EL (cell line): ENCODE results near the gene ZNF423.
"Not testable (repeated sequence)": the region's sequence is repeated elsewhere in the genome, so short reads cannot be mapped to it uniquely, and the experiment has no call there.

Experiments
- DNase-seq: peaks from one replicate; pipeline ENCODE4 v3.0.0-alpha.2; 2016

Gene ZNF423

DNA sequence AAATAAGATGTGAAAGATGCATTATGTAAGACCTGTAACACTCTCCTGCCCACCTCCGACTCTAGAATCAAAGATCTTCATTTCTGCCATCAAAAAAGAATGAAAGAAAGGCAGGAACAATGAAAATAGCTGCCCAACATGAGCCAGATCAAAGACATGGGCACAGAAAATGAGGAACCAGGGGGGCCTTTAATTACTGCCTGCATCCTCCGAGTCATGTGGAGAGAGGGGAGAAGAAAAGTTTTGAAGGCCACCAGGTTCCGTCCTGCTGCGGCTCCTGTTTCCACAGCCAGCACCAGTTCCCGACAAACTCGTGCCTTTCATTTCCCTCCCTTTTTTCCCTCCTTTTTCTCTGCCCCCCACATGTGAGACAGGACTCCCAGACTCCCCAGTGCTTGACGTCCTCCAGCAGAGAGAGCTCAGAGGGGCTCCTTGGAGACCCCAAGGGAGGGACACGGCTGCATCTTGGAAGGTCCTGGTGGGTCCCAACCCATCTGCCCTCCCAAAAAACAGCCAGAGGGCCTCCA lies 168.4 kb downstream of the ZNF423 start:
- DNase-seq = no peak

DNA sequence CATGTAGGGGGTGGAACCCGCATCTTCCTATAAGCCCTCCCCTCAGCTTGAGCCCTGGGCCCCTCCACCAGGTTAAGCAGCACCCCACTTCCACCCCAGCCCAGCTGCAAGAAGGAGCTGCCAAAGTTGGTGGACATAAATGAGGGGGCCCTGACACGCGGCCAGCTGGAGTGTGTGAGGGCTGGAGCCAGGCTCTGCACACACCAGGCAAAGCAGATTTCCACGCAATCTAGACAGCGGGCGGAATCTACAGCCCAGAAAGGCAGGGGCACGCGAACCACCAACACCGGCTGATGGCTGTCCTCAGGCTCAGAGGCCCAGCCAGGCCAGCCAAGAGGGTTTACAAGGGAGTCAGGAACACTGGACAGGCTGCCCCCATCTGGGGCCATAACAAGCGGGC lies 171.2 kb downstream of the ZNF423 start:
- DNase-seq = no peak

DNA sequence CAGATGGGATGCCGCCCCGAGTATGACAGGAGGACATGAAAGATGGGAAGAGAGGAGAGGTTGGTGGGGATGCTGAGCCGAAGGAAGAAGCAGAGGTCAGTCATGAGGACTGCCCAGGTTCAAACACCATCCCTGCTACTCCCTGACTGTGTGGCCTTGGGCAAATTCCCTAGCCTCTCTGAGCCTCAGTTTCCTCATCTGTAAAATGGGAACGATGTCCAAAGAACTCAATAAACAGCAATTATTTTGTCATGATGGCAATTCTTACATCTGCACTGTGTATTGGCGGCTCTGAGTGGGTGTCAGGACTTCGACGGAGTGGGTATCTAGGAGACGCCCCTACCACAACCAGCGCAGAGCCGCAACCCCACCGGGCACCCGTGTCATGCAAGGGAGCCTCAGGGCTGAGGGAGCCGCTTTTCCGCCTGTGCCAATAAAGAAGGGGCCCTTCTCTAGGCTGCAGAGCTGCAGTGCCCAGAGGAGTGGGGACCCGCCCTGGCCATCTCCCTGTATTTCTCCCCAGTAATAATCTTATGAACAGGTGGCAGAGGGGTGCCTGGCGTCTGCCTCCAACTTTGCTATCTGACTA lies 173.2 kb downstream of the ZNF423 start:
- no peak for DNase-seq

DNA sequence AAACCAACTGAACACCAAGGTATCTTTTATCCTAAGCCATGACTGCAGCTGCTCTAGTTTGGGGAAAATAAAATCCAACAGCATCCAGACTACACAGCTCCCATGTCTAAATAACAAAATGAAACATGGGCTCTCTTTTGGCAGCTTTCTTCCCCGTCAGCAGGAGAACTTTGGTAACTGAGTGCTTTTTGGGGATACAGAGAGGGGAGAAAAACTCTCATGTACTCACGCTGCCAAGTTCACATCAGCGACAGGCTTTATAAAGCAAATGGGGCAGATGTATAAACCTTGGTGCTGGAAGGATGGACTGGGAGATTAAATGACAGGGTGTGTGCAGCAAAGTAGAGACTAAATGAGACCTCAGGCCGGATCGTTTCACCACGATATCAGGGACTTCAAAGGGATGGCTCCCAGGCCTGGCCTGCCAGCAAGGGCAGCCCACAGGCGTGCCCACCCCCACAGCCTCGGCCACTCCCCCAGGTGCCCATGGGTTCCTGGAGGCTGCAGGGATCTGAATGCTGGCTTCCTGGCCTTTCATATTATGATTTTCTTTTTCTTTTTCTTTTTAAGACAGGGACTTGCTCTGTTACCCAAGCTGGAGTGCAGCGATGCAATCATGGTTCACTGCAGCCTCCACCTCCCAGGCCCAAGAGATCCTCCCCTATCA lies 174.6 kb downstream of the ZNF423 start:
- no peak for DNase-seq

DNA sequence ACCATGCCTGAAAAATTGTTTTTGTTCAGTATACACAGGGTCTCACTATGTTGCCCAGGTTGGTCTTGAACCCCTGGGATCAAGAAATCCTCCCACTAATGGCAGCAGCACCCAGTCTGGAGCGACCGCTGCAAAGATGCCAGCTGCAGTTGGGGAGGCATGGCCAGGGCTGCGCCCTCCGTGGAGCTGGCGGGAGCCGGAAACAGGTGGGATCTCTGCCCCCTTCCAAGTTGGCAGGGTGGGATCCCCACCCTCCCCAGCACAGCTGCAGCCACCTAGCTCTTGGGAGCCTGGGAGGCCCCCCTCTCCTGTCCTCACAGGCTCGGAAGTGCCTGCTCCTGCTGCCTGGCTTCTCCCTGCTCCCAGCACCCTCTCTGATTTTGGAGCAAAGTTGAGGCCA lies 176.8 kb downstream of the ZNF423 start:
- DNase-seq = no peak

DNA sequence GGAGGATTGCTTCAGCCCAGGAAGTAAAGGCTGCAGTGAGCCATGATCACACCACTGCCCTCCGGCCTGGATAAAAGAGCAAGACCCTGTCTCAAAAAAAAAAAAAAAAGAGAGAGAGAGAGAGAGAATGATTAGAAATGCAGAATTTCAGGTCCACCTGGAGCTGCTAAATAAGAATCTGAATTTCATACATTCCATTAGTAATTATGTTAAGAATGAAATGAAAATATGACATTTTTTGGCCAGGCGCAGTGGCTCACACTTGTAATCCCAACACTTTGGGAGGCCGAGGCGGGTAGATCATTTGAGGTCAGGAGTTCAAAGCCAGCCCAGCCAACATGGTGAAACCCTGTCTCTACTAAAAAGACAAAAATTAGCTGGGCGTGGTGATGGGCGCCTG lies 178.3 kb downstream of the ZNF423 start:
- not testable (repeated sequence) for DNase-seq

DNA sequence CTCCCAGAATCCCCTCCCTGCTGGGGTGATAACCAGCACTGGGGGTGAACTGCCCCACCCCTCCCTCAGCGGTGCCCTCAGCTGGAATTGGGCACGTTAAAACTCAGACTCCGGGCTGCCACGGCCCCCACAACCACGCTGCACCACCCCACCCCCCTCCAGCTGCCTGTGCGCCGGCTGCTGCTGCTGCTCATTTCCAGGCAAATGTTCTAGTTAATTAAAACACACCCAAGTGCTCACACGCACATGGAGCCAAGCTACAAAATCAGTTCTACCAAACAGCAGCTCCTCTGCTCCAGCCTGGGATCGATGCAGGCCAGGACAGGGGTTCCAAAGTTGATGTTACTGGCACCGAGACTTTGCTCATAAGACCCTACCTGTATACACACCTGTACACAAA lies 180.5 kb downstream of the ZNF423 start:
- no peak for DNase-seq

DNA sequence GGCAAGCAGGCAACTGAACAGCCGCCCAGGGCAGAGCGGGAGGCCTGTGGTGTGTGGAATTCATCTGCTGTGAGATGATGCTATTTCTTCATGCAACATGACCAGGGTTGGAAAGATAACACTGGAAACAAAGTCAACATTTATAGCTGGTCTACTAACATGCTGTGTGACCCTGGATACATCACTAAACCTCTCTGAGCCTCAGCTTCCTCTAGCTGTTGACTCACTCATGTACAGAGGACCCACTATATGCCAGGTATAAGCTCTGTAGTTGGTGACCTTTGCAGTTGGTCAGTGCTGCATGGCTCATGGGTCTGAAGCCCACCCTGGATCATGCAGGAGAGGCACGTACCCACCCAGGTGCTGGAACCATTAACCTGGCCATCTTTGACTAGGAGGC lies 180.9 kb downstream of the ZNF423 start:
- no peak for DNase-seq

DNA sequence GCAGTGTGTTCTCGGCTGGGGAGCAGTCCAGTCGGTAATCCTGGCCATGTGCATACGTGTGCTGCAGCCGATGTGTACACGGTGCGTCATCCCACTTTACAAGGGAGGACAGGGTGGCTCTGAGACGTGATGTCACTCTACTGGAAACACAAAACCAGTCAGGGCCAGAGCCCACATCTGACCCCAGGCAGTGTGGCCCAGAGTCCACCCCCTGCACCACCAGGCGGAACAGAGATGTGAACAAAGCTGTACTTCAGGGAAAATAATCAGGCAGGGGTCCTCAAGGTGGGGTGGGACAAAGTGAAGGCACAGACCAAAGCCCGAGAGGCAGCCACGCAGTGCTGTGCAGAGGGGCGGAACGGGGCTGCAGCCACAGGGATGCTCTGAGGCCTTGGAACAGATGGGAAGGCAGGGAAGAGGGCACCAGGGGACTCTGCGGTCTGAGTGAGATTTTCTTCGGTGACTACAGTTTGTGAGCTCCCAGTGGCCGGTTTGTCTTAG lies 181.5 kb downstream of the ZNF423 start:
- peak; percentile 26 for DNase-seq

DNA sequence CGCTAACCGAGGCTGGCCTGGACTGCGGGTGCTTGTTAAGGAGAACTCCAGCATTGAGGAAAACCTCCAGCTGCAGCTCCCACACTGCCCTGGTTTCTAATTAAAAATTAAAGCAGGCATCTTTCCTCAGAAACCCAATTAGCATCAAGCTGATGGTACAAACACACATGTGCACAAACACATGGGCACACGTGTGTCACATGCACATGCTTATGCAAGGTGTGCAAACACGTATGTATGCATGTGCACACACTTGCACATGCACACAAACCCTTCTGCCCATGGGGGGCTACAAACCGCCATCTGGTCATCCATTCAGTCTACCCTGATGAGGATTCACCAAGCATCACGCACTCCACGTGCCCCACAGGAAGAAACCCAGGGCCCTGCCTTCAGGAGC lies 182.5 kb downstream of the ZNF423 start:
- DNase-seq = no peak

DNA sequence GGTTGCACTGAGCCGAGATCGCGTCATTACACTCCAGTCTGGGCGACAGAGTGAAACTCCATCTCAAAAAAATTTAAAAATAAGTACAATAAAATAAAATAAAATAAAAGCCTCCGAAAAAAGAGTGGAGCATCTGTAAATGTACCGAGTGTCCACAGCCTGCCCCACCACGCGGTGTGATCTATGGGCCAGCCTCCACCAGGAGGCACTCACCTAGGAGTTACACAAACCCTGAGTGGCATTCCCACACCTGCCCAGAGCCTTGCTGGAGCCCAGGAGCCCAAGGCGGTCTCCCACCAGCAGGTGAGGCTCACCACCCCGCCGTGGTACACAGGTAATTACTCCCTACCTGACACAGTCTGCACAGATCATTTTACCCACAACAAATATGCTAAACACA lies 183.2 kb downstream of the ZNF423 start:
- no peak for DNase-seq

DNA sequence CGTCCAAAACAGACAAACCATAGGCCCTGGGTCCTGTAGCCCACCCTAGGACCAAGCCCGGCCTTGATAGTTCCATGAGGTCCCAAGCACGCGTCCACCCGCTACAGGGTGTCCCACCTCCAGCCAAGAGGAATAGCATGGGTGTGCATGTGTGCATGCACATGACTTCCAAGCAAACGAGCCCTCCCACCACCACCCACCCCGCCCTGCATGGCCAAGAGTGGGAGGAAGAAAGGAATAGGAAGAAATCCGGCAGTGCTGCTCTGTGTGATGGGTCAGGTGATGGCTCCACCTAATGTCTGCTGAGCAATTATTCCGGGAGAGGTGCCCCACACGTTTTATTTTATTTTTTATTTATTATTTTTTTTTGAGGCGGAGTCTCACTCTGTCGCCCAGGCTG lies 184.6 kb downstream of the ZNF423 start:
- no peak for DNase-seq

DNA sequence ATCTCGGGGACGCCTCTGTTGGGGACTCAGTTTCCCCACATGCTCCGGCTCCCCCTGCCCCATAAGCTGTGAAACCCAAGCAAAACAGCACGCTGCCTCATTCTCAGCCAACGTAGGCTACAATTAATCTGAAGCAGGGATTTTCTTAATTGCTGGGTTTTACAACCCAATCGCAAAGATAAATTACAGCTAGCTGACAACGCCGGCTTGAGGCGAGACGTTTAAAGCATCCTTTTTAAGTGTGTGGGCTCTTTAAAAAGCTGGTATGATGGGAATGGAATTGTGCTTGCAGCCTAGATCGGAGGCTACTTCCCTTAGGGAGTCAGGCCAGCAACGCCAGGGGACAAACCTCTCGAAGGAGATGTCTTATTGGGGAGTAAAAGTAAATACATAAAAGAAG lies 185.3 kb downstream of the ZNF423 start:
- no peak for DNase-seq

DNA sequence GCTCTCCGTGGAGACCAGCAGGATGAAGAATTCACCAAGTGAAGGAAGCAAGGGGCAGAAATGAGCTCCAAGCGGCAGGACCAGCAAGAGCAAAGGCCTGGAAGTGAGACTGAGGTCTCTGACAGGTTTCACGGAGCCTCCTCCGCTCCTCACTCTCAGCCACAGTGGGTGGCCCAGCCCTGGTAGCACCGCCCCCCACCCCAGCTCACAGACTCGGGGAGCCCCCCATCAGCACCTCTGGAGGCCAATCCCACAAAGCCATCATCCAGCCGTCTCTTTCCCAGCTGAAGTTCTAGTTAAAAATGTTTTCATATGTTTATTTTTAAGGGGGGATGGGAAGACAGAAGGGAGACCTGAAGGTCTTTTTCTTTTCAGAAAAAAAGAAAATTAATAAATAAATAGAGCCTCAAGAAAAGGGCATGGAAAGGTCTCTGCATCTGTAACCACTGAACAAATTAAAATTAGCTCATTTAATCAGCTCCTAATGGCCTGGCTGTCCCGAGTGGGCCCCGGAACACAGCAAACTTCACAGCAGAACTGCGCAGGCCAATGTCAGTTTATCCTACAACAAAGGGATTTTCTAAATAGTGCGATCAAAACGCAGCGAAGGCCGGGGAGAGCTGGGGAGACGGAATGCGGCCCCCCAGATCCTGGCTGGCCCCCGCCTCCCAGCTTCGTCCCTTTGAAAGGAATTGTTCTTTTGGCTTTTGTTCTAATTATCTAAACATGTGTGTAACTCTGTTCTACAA lies 190.3 kb downstream of the ZNF423 start:
- no peak for DNase-seq

DNA sequence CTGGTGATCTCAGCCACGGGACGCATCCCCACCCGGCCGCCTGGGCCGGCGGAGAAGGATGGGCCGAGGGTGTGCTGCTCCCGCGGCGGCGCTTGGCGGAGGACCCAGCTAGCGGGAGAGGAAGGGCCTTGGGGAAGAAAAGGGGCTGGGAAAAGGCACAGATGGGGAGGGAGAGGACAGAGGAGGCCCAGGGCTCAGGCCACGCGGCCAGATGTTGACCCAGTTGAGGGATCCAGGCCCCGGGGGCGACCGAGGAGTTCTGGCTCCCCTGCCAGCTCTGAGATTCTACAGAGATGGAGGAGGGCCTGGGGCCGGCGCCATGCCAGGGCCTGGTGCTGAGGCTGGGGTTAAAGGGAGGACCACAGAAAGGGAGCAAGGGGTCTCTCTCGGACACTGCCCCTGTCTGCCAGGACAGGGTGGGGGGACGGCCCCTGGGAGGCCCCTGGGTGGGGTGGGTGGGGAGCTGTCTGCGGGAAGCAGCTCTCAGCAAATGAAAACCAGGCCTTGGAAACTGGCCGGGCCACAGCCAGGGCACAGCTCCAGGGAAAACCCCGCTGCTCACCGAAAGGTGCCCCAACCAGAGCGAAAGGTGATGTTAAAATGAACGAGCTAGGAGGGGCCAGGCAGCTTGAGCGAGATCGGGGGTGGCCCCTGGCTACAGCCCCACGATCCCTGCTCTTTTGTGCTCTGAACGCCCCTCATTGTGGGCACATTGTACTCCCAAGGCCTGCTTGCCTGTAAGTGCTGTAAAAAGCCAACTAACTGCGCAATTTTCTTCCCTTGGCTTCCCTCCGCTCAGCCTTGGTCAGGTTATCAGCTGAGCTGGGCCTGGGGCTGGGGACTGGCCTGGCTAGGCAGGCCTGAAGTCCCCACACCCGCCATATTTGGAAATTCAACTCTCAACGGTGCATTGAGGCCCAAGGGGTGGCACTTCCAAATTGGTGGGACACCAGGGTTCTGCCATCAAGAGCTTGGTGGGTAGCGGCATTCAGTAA lies 191.4 kb downstream of the ZNF423 start:
- DNase-seq = no peak

DNA sequence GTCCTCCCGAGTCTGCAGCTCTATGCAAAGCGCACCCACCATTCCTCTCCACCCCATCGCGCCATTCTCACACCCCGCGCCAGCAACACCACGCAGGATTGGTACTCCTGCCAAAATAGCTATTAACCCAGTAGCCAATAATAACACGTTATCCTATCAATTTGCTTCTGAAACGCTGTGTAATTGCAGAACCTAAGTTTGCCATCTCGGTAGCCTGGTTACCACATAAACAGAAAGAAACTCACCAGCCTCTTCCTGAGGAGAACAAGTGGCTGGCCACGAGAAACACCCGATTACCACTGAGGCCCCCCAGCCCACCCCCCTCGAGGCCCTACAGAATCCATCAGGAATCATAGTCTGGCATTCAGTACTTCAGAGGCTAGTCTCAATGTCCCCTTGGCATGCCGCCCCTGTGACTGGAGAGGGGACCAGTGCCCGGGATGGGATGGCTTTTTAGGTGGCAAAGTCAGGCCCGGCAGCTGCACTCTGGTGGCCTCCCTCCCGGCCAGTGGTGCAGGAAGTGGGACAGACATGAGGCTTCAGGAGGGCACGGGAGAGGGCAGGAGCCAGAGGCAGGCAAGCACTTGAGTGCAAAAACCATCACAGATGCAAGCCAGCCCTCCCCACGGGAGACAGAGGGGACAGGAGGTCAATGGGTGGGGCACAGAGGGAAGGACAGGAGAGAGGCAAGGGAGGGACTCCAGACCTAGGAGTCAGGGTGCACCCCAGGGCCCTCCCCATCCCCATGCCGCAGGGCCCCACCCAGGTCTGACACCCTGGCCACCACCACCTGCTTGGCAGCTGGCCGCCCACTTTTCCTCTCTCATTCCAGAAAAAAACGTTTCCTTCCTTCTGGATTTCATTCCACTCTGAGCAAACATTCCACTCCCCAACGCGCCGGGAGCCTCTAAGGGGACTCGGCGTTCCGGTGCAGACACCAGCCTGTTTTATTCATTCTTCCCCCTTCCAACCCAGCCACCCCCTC lies 192.5 kb downstream of the ZNF423 start:
- DNase-seq = no peak

DNA sequence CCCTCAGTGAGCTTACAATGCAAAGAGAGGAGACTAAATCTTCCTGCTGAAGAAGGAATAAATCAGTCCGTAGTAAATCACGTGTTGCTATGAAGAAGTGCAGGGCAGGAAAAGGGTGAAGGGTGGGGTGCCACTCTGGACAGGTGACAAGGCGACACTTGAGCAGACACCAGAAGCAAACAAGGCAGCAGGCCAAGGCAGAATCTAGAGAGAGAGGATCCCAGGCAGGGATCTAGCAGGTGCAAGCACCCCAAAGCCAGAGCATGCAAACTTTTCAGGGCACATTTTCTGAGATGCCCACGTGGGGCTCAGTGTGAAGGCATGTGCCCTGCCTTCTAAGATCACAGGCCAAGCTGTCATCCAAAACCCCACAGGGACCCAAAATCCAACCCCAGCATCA lies 193.3 kb downstream of the ZNF423 start:
- no peak for DNase-seq

DNA sequence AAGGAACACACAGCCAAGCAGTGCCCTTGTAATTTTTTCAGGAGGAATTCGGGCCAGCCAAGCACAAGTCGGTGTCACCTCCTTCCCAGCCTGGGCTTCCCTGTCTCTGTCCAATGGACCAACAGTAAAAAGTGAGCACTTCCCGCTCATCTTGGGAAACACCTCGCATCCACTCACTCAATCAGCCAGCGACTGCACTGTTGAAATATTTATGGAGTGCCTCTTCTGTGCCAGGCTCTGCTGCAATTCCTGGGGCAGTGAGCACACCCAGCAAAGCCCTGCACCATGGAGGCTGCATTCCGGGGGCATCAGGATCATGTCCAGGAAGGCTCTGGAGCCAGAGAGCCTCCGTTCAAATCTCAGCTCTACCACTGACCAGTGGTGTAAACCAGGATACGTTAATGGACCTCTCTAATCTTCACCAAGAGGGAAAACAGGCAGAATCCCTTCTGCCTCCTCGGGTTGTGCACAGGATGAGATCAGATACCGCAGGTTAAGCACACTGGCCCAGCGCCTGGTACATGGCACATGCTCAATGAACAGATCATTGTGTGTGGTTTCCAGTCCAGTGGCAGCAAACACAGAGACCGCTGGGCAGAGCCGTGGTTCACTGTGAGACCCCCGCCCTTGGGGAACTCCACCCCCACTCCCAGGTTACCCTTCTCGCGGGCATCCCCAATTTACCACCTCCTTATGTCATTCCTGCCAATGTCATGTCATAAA lies 194.3 kb downstream of the ZNF423 start:
- DNase-seq = no peak

DNA sequence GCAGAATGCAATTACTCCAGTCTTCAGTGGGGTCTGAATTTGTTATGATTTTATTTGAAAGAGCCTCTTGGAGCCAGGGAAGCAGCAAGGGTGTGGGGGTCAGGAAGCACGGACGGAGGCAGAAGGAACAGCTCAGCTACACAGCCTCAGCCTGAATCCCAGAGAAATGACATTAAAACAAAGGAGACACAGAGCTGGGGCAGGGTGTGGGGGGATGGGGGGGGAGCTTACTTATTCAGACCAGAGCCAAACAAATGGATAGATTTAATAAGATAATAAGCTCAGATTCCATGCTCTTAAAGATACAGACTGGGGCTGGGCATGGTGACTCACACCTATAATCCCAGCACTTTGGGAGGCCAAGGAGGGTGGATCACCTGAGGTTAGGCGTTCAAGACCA lies 195.3 kb downstream of the ZNF423 start:
- DNase-seq = no peak

DNA sequence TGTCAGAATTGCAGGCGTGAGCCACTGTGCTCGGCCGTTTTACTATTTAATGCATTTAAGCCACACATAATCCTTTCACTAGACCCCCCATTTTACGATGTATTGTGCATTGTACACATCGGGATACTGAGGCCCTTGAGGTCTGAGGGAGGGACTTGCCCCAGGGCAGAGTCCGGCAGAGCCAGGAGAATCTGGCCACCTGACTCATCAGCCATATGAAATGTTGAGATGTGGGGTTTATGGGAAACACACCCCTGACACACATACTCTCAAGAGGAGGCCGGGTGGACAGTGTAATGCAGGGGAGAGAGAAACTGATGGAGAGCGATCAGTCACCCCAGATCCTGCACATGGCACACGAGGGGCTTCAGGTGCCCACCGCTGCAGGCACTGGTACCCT lies 196.6 kb downstream of the ZNF423 start:
- DNase-seq = peak; percentile 21

DNA sequence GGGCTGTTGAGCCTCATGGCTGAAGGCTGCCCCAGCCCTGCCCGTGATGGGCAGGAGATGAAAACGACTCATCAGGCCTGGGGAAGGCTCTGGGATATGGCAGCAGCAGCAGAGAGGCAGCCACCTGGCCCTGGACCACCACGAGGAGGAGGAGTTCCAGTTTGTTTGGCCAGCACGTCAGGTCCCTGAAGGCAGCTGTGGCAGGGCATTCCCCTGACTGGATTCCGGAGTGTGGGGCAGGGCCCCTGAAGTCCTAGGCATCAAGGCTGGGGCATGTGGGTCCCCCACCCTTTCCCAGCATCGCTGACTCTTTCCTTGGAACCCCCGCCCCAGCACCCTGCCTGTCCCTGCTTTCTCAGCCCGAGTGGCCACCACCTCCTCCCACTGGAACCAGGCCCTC lies 197.4 kb downstream of the ZNF423 start:
- DNase-seq = no peak
